Keratinocyte (primary cell): Measurements from ENCODE around the gene ITGB1. TPM values are rescaled to one million over a fixed set of nuclear protein-coding genes. Genes with fewer than 3 reads are reported as not detected.

Experiments
- DNase-seq: peaks from one replicate; pipeline ENCODE4 v3.0.0-alpha.2; 2011; ENCODE audit warnings: low read depth, missing footprints, low spot score
- FAIRE-seq: peaks from 2 replicates; lab custom pipeline; 2011; peaks lifted over from hg19 to GRCh38; lab: Jason Lieb, UNC
- H2AFZ ChIP-seq: 2 replicates; pipeline ENCODE4 v1.6.0; 2012; ENCODE audit warnings: low read length, control low read depth, inconsistent platforms; ENCODE audit not compliant: control insufficient read depth
- H3K27ac ChIP-seq: 2 replicates; pipeline ENCODE4 v1.5.1; 2011; ENCODE audit warnings: low read length; ENCODE audit not compliant: control insufficient read depth, insufficient read depth
- H3K27me3 ChIP-seq: 3 replicates; pipeline ENCODE4 v1.6.0; 2011; ENCODE audit warnings: low read length; ENCODE audit not compliant: control insufficient read depth, insufficient read depth; ENCODE audit errors: extremely low read depth
- H3K36me3 ChIP-seq, 2 experiments: 2 replicates in 1 of 2; 3 replicates in 1 of 2; pipeline ENCODE4 v1.5.1; 2011; ENCODE audit warnings: low read length in 2 of 2, mild to moderate bottlenecking in 1 of 2; ENCODE audit not compliant: control insufficient read depth in 2 of 2, insufficient read depth in 2 of 2; ENCODE audit errors: extremely low read depth in 1 of 2
- H3K4me1 ChIP-seq: 3 replicates; pipeline ENCODE4 v1.5.1; 2011; ENCODE audit warnings: low read length; ENCODE audit not compliant: control insufficient read depth, insufficient read depth; ENCODE audit errors: extremely low read depth
- H3K4me2 ChIP-seq: 3 replicates; pipeline ENCODE4 v1.6.0; 2011; ENCODE audit warnings: low read depth, low read length; ENCODE audit not compliant: control insufficient read depth, insufficient read depth; ENCODE audit errors: extremely low read depth
- H3K4me3 ChIP-seq, 3 experiments: fragments of 200-600 bp in 1 of 3; sonication (generic) in 1 of 3; 2 replicates in 2 of 3; 3 replicates in 1 of 3; pipeline ENCODE4 v1.5.1; 2011 to 2016; ENCODE audit warnings: low read length in 3 of 3, mild to moderate bottlenecking in 3 of 3, control low read depth in 2 of 3, inconsistent platforms in 1 of 3, low read depth in 1 of 3, mixed read lengths in 1 of 3, mixed run types in 1 of 3, moderate library complexity in 1 of 3; ENCODE audit not compliant: control insufficient read depth in 2 of 3, insufficient read depth in 2 of 3; ENCODE audit errors: extremely low read depth in 1 of 3
- H3K79me2 ChIP-seq: 2 replicates; pipeline ENCODE4 v1.6.0; 2012; ENCODE audit warnings: low read length; ENCODE audit not compliant: control insufficient read depth, insufficient read depth
- H3K9ac ChIP-seq: 3 replicates; pipeline ENCODE4 v1.6.0; 2011; ENCODE audit warnings: low read length; ENCODE audit not compliant: control insufficient read depth, insufficient read depth; ENCODE audit errors: extremely low read depth
- H3K9me1 ChIP-seq: 3 replicates; pipeline ENCODE4 v1.6.0; 2011; ENCODE audit warnings: low read length; ENCODE audit not compliant: control insufficient read depth, insufficient read depth; ENCODE audit errors: extremely low read depth
- H3K9me3 ChIP-seq: 2 replicates; pipeline ENCODE4 v1.5.1; 2012; ENCODE audit warnings: low read depth, low read length; ENCODE audit not compliant: control insufficient read depth
- H4K20me1 ChIP-seq: 3 replicates; pipeline ENCODE4 v1.6.0; 2011; ENCODE audit warnings: low read length; ENCODE audit not compliant: control insufficient read depth, insufficient read depth; ENCODE audit errors: extremely low read depth
- EZH2 ChIP-seq: IDR thresholded peaks from one replicate; pipeline ENCODE4 v1.6.1; 2012; ENCODE audit warnings: inconsistent platforms, mild to moderate bottlenecking, low read length, moderate library complexity
- dilution Hi-C: fragments of 300-500 bp; cut with MboI; formaldehyde crosslinking; loops from one replicate; pipeline ENCODE4 v1.7.0; 2020; ENCODE audit warnings: low sequenced_read_pairs; ENCODE audit not compliant: extremely low pct_ligation_motif_present
- polyA plus RNA-seq, 5 experiments: library from polyadenylated mRNA; depleted of rRNA in 3 of 5; stranded (reverse) in 3 of 5; stranded (forward) in 1 of 5; unstranded in 1 of 5; fragments of >200 nt; gene quantifications; 1 replicate in 1 of 5; 2 replicates in 3 of 5; 3 replicates in 1 of 5; pipeline versions ENCODE4 v1.2.1 to v1.2.3, GENCODE V29; 2011 to 2012; ENCODE audit warnings: missing spikeins in 2 of 5, low read depth in 1 of 5, low replicate concordance in 1 of 5
- TF ChIP-seq, protein P1 (sequence below), 3 experiments: IDR thresholded peaks in 1 of 3; conservative IDR thresholded peaks in 1 of 3; optimal IDR thresholded peaks in 1 of 3; 2 replicates in 2 of 3; 3 replicates in 1 of 3; pipeline versions ENCODE3 to v1.5.1; 2011; ENCODE audit warnings: low read length in 3 of 3, mild to moderate bottlenecking in 3 of 3, moderate library complexity in 2 of 3, control low read depth in 1 of 3, inconsistent platforms in 1 of 3; ENCODE audit not compliant: insufficient read depth in 2 of 3; ENCODE audit errors: extremely low read depth in 1 of 3

Gene ITGB1
- polyA plus RNA-seq, 1 donor (not counting 4 experiments of a cell fraction or from before 2014, with no cell fraction given): 1,445 TPM

GRCh38 chr10:32960022-32960421 is 2.0 kb upstream of the ITGB1 start:
- H3K27ac ChIP-seq: peak overlapping the region; percentile 97
- FAIRE-seq: no peak
- H3K4me3 ChIP-seq: peak overlapping the region; percentile 62 to 79 (median 75)
- H3K4me1 ChIP-seq: peaks cover 26% of the 10 kb centered on the region
- H3K9ac ChIP-seq: peak overlapping the region; percentile 92
- no peak for TF ChIP-seq EZH2
- TF ChIP-seq, protein P1, sequence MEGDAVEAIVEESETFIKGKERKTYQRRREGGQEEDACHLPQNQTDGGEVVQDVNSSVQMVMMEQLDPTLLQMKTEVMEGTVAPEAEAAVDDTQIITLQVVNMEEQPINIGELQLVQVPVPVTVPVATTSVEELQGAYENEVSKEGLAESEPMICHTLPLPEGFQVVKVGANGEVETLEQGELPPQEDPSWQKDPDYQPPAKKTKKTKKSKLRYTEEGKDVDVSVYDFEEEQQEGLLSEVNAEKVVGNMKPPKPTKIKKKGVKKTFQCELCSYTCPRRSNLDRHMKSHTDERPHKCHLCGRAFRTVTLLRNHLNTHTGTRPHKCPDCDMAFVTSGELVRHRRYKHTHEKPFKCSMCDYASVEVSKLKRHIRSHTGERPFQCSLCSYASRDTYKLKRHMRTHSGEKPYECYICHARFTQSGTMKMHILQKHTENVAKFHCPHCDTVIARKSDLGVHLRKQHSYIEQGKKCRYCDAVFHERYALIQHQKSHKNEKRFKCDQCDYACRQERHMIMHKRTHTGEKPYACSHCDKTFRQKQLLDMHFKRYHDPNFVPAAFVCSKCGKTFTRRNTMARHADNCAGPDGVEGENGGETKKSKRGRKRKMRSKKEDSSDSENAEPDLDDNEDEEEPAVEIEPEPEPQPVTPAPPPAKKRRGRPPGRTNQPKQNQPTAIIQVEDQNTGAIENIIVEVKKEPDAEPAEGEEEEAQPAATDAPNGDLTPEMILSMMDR (optimal IDR thresholded peaks at IDR 0.05 in 1 of 3, IDR thresholded peaks at IDR 0.05 in 1 of 3, conservative IDR thresholded peaks at IDR 0.05 in 1 of 3; ENCODE audit: extremely low read depth in 1 of 3, insufficient read depth in 2 of 3, low read length in 3 of 3): no peak
- H3K9me1 ChIP-seq: no peaks in the 10 kb centered on the region
- no peak for DNase-seq
- peaks cover 59% of the 10 kb centered on the region for H3K79me2 ChIP-seq
- no peaks in the 10 kb centered on the region for H3K27me3 ChIP-seq
- H3K36me3 ChIP-seq: peaks cover 0 to 2% of the 10 kb centered on the region in 2 experiments
- H4K20me1 ChIP-seq: peaks cover 4% of the 10 kb centered on the region
- no peak overlapping the region for H2AFZ ChIP-seq
- no peaks in the 10 kb centered on the region for H3K9me3 ChIP-seq
- peak overlapping the region; percentile 76 for H3K4me2 ChIP-seq
- dilution Hi-C loops: no loop called here

DNA sequence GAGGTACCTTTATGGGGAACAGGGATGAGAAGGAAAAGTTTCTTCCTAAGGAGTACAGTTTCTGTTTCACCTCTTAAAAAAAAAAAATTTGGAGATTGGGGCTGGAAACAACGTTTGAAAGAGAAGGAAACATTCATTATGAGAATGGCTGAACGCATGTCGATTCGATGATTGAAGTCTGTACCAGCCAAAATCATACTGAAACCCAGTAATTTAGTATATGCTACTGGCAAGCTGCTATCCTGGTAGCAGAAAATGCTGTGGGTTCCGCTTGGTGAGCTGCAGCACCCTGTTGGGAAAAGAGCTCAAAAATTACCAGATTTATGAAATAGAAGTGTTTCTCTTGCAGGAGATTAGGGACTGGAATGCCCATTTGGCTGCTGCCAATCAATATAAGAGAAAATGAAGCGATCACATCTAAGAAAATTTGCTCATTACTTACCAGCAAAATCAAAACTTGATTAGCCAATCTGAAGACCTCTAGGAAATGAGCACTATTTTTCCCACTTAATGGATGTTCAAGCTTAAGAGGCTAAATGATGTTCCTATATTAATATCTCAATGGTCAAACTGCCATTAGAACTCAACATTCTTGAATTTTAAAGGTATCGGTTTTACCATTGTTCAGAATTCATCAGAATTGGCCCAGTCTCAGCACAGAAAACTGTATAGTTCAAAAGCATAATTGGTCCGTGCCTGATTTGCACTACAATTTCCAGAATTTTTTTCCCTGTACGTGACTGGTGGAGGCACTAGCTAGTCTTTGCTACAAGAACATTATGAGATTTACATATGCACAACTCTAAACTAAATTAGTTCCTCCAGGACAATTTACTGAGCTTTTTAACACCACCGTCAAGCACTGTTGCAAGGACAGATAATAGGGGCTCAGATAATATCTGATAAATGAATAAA is 1.2 kb upstream of the ITGB1 start:
- Histone ChIP-seq H3K4me3 (peak overlapping the region; percentile 62 to 79 (median 75)), H3K36me3 (peaks cover 0 to 7% of the 10 kb centered on the region in 2 experiments), H3K27ac (peak overlapping the region; percentile 97), H3K9me1 (no peaks in the 10 kb centered on the region), H3K4me1 (peaks cover 33% of the 10 kb centered on the region), H3K9me3 (no peaks in the 10 kb centered on the region), H3K4me2 (peak overlapping the region; percentile 76), H4K20me1 (peaks cover 9% of the 10 kb centered on the region), H3K79me2 (peaks cover 67% of the 10 kb centered on the region), H3K27me3 (no peaks in the 10 kb centered on the region), H2AFZ (no peak overlapping the region), H3K9ac (peak overlapping the region; percentile 92)
- dilution Hi-C loops: no loop called here
- no peak for TF ChIP-seq EZH2
- TF ChIP-seq, protein P1 (optimal IDR thresholded peaks at IDR 0.05 in 1 of 3, IDR thresholded peaks at IDR 0.05 in 1 of 3, conservative IDR thresholded peaks at IDR 0.05 in 1 of 3; ENCODE audit: extremely low read depth in 1 of 3, insufficient read depth in 2 of 3, low read length in 3 of 3): no peak
- DNase-seq (no peak), FAIRE-seq (no peak)
